K562 treated with DMSO at 1 percent for 48 hours (cell line): Measurements from ENCODE around the gene SDHB. TPM values are rescaled to one million over a fixed set of nuclear protein-coding genes. Genes with fewer than 3 reads are reported as not detected.

Experiments
- total RNA-seq: library from RNA; unstranded; fragments of 300-600 nt; gene quantifications from 2 replicates; pipeline ENCODE4 v1.2.3, GENCODE V29; 2022; ENCODE audit warnings: low replicate concordance; ENCODE audit errors: extremely low read depth

The SDHB gene
- total RNA-seq = not detected in 2 replicates

DNA sequence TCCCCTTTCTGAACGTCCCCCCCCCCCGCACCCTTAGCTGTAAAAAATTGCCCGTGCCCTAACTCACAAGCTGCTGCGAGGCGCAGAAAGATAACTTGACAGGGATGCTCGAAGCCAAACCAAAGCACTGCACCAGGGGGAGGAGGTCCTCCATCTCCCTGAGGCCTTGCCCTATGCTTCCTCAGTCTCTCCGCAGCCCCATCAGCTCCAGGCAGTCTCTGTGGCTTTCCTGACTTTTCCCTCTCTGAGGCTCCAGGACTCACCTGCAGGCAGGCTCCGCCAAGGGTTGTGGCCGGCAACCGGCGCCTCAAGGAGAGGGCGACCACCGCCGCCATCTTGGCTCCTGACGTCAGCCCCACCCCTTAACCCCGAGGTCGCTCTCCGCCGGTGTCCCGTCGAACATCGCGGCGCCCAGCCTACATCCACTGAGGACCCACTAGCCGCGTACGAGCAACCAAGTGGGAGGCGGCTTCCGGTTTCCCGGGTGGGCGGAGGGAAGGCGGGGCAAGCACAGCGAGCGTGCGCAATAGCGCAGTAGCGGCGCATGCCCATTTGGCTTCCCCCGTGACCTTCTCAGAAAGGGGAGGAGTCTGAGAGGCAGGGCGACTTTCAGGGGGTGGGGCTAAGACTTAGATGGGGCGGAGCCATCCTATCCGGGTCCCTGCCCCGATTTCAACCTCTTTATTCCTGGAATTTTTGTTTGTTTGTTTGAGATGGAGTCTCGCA is at the start of gene SDHB:
TSS of gene SDHB (minus strand) at position 348 of the 726 bp plus-strand sequence. CDS start at position 335, 13 bp downstream.

DNA sequence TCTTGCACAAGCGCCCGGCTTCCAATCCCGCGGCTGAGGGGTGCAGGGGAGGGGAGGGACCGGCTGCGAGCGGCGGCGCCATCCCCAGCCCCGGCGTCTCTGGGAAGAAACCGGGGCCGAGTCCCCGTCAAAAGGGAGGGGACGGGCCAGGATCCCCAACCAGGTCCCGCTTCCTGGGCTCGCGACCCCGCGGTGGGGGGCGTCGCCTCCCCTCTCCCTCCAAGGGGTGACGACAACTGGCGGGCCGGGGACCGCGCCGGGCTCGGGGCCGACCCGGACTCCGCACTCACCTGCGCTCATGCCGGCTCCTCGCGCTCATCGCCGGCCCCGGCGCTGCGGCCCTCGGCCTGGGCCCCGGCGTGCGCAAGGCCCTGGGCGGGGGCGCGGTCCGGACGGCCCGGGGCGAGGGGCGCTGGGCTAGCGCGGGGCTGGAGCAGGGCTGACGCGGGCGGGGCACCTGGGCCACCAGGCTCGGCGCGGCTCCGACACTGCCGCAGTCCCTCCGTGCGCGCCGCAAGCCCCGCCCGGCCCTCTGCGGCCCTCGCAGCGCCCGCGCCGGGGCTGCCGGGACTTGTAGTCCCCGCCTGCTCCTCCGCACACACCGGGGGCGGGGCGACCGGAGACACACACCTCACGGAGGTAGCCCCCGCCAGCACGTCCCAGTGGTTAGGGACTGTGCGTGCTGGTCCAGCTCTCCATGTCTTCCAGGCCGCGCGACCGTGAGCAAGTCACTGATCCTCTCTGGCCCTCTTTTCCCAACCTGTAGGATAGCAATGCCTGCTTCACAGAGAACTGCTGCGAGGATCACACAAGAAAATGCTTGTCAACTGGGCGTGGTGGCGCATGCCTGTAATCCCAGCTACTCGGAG is 42.2 kb downstream of the SDHB start, which contains the start of gene ATP13A2:
TSS of gene ATP13A2 (minus strand) at position 490 of the 869 bp plus-strand sequence. CDS start at position 300, 190 bp downstream.

DNA sequence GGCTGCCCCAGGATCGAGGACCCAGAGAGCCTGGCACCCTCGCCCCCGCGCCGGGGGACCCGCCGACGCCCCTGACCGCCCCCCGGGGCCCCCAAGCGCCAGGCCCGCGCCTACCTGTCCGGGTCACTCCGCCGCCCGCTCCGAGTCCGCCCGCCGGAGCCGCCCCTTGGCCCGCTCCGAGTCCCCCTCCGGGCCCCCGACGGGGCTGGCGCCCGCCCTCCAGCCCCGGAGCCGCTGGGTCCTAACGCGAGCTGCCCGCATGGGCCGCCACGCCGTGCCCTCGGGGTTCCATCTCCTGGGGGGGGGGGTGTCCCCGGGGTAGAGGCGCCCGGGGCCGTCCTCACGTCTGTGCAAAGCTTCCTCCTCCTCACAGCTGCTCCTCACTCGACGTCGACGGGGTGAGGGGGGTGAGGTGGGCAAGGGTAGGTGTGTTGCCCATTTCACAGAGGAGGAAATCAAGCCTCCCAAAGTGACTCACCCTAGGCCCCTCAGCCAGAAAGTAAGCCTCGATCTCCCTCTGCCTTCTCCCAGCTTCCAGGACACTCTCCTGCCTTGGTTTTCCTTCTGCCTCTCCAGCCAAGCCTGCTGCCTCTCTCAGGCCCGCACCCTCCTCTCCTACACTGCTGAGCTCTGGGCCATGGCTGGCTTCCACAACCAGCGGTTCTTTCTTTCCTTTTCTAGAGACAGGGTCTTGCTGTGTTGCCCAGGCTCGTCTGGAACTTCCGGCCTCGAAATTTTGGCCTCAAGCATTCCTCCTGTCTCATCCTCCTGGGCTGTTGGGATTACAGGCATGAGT is 73.2 kb downstream of the SDHB start, which contains the start of gene MFAP2:
TSS of gene MFAP2 (minus strand) at position 148 of the 796 bp plus-strand sequence. CDS start 2,347 bp downstream, outside the sequence.

Other genes starting within 250 kb of the SDHB start
- not detected in 2 replicates for gene RNU1-2, start 158.1 kb downstream of the SDHB start, total RNA-seq
- gene CROCC, start 132.1 kb downstream of the SDHB start, total RNA-seq = not detected in 2 replicates
- not detected in 2 replicates for gene MFAP2, start 73.4 kb downstream of the SDHB start, total RNA-seq
- gene ATP13A2, start 42.1 kb downstream of the SDHB start, total RNA-seq = not detected in 2 replicates
- not detected in 2 replicates for gene PADI2, start 65.4 kb upstream of the SDHB start, total RNA-seq
- gene PADI1, start 151.1 kb upstream of the SDHB start, total RNA-seq = not detected in 2 replicates
- gene PADI3, start 195.1 kb upstream of the SDHB start, total RNA-seq = not detected in 2 replicates